ENCODE measurements around the gene ADAMTS7. TPM values are rescaled to one million over a fixed set of nuclear protein-coding genes. Genes with fewer than 3 reads are reported as not detected.
"Not testable (repeated sequence)": the region's sequence is repeated elsewhere in the genome, so short reads cannot be mapped to it uniquely, and the experiment has no call there.

The ADAMTS7 gene
- total RNA-seq, 1 experiment from 2014 or later, result 4.2 TPM

DNA sequence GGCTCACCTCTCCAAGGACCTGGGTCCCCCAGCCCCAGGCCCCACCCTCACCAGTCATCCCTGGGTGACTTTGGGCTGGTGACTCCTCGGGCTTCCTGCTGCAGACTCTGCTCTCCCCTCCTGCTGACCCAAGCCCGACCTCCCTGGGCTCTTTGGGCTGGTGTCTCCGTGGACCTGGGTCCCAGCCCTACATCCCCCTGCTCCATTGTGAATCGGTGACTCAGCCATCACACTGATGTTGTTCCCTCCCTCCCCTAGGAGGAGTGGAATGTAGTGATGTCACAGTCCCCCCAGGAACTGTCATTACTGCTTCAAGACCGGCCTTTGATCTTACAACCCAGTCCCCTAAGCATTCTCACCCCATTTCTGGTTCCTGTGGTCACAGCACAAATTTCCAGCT, 83.7 kb downstream of the ADAMTS7 start:
- H3K4me1 ChIP-seq (ENCODE audit: insufficient read depth, low read length), result peaks cover 12% of the 10 kb centered on the region
- ATAC-seq (no peak), DNase-seq (no peak)
- POLR2A ChIA-PET (ENCODE audit: unreplicated experiment), result no interaction called here
- intact Hi-C loops (cut with micrococcal nuclease), result no loop called here
- no peaks in the 10 kb centered on the region for H3K9me3 ChIP-seq (ENCODE audit: low read length)
- TF ChIP-seq EZH2 (IDR thresholded peaks at IDR 0.05; ENCODE audit: low read length, unreplicated experiment) (no peak), EZH2phosphoT487 (IDR thresholded peaks at IDR 0.05; ENCODE audit: borderline replicate concordance, low read length) (no peak)
- TF ChIP-seq, protein P1, sequence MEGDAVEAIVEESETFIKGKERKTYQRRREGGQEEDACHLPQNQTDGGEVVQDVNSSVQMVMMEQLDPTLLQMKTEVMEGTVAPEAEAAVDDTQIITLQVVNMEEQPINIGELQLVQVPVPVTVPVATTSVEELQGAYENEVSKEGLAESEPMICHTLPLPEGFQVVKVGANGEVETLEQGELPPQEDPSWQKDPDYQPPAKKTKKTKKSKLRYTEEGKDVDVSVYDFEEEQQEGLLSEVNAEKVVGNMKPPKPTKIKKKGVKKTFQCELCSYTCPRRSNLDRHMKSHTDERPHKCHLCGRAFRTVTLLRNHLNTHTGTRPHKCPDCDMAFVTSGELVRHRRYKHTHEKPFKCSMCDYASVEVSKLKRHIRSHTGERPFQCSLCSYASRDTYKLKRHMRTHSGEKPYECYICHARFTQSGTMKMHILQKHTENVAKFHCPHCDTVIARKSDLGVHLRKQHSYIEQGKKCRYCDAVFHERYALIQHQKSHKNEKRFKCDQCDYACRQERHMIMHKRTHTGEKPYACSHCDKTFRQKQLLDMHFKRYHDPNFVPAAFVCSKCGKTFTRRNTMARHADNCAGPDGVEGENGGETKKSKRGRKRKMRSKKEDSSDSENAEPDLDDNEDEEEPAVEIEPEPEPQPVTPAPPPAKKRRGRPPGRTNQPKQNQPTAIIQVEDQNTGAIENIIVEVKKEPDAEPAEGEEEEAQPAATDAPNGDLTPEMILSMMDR (conservative IDR thresholded peaks at IDR 0.05; ENCODE audit: low read depth, low read length), result no peak
- no peaks in the 10 kb centered on the region for H3K36me3 ChIP-seq (ENCODE audit: low read depth, low read length)
- no peak overlapping the region for H3K4me2 ChIP-seq (ENCODE audit: low read length)
- no peaks in the 10 kb centered on the region for H3F3A ChIP-seq (ENCODE audit: low read length, unreplicated experiment)
- H3K4me3 ChIP-seq (ENCODE audit: low read length), result no peak overlapping the region
- H3K9ac ChIP-seq (ENCODE audit: low read length), result no peak overlapping the region
- H2AFZ ChIP-seq (ENCODE audit: low read length), result no peak overlapping the region
- H3K79me2 ChIP-seq (ENCODE audit: low read length), result no peaks in the 10 kb centered on the region
- H4K20me1 ChIP-seq (ENCODE audit: low read length), result no peaks in the 10 kb centered on the region
- H3K27me3 ChIP-seq (ENCODE audit: low read length), result no peaks in the 10 kb centered on the region
- BruUV-seq (replicated peaks), result no TSS peak
- no peaks in the 10 kb centered on the region for H3K9me2 ChIP-seq (replicated peaks; ENCODE audit: low read length)
- CTCF ChIA-PET, result no interaction called here
- H3K27ac ChIP-seq (ENCODE audit: low read length), result no peak overlapping the region

DNA sequence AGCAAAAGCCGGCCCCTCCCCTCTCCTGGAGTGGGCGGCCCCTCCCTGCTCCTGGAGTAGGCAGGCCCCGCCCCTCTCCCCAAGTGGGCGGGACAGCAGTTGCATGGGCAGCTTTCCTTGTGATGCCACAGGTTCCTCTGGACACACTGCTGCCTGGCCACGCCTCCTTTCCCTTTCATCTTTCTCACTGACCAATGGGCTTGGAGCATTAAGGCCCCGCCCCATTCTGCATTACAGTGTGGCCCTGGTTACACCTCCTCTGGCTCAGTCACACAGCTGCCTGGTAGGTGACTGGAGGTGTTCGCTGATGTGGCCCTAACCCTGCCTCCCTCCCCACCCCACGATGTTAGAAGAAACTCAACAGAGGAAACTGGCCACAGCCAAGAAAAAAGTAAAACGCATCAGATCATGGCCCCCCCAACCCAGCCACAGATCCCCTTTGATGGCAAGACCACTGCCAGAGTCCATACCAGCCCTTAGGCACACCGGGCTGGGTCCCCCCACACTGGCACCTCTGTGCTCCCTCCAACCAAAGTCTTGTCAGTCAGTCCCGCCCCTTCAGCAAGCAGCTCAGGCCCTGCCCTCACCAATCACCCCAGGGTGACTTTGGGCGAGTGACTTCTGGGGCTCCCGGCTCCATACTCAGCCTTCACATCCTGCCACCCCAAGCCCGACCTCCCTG, 84.3 kb downstream of the ADAMTS7 start:
- intact Hi-C loops (cut with micrococcal nuclease), result no loop called here
- Histone ChIP-seq H4K20me1 (ENCODE audit: low read length) (no peaks in the 10 kb centered on the region), H3K9me2 (replicated peaks; ENCODE audit: low read length) (no peaks in the 10 kb centered on the region), H3K4me2 (ENCODE audit: low read length) (no peak overlapping the region), H3K4me3 (ENCODE audit: low read length) (no peak overlapping the region), H2AFZ (ENCODE audit: low read length) (no peak overlapping the region), H3K79me2 (ENCODE audit: low read length) (no peaks in the 10 kb centered on the region), H3K9me3 (ENCODE audit: low read length) (no peaks in the 10 kb centered on the region), H3K27ac (ENCODE audit: low read length) (no peak overlapping the region), H3K36me3 (ENCODE audit: low read depth, low read length) (no peaks in the 10 kb centered on the region), H3F3A (ENCODE audit: low read length, unreplicated experiment) (no peaks in the 10 kb centered on the region), H3K4me1 (ENCODE audit: insufficient read depth, low read length) (peaks cover 12% of the 10 kb centered on the region), H3K27me3 (ENCODE audit: low read length) (no peaks in the 10 kb centered on the region), H3K9ac (ENCODE audit: low read length) (no peak overlapping the region)
- ATAC-seq (no peak), DNase-seq (peak; percentile 48)
- CTCF ChIA-PET, result no interaction called here
- POLR2A ChIA-PET (ENCODE audit: unreplicated experiment), result no interaction called here
- BruUV-seq (replicated peaks), result no TSS peak
- no peak for TF ChIP-seq EZH2phosphoT487 (IDR thresholded peaks at IDR 0.05; ENCODE audit: borderline replicate concordance, low read length)
- TF ChIP-seq, protein P1 (conservative IDR thresholded peaks at IDR 0.05; ENCODE audit: low read depth, low read length), result no peak
- no peak for TF ChIP-seq EZH2 (IDR thresholded peaks at IDR 0.05; ENCODE audit: low read length, unreplicated experiment)

DNA sequence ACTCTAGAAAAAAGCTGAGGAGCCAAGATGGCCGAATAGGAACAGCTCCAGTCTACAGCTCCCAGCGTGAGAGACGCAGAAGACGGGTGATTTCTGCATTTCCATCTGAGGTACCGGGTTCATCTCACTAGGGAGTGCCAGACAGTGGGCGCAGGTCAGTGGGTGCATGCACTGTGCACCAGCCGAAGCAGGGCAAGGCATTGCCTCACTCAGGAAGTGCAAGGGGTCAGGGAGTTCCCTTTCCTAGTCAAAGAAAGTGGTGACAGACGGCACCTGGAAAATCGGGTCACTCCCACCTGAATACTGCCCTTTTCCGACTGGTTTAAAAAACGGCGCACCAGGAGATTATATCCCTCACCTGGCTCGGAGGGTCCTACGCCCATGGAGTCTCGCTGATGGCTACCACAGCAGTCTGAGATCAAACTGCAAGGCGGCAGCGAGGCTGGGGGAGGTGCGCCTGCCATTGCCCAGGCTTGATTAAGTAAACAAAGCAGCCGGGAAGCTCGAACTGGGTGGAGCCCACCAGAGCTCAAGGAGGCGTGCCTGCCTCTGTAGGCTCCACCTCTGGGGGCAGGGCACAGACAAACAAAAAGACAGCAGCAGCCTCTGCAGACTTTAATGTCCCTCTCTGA, 91.3 kb downstream of the ADAMTS7 start:
- H3K79me2 ChIP-seq (ENCODE audit: low read length); H3K4me2 ChIP-seq (ENCODE audit: low read length); intact Hi-C loops (cut with micrococcal nuclease); H3K27ac ChIP-seq (ENCODE audit: low read length); H3K4me1 ChIP-seq (ENCODE audit: insufficient read depth, low read length); BruUV-seq (replicated peaks); H3K9me3 ChIP-seq (ENCODE audit: low read length); H3F3A ChIP-seq (ENCODE audit: low read length, unreplicated experiment); H4K20me1 ChIP-seq (ENCODE audit: low read length); CTCF ChIA-PET; POLR2A ChIA-PET (ENCODE audit: unreplicated experiment); H3K4me3 ChIP-seq (ENCODE audit: low read length); H3K27me3 ChIP-seq (ENCODE audit: low read length); H3K9ac ChIP-seq (ENCODE audit: low read length); ATAC-seq; DNase-seq; H3K36me3 ChIP-seq (ENCODE audit: low read depth, low read length); H3K9me2 ChIP-seq (replicated peaks; ENCODE audit: low read length); H2AFZ ChIP-seq (ENCODE audit: low read length): not testable (repeated sequence)

All from PC-3 (cell line).